HG03097 (cell line): ENCODE measurements around the gene RERE.

Experiments
- ATAC-seq: cut with Tn5 transposase; IDR thresholded peaks from one replicate; pipeline ENCODE4 v1.9.1; 2021; ENCODE audit not compliant: unreplicated experiment, low FRiP score

Gene RERE

GRCh38 chr1:8560611-8561544, 256.6 kb downstream of the RERE start:
- no peak for ATAC-seq

GRCh38 chr1:8560035-8560434, 257.4 kb downstream of the RERE start:
- ATAC-seq: no peak

- no peak for ATAC-seq
Observed at GRCh38 chr1:8555582-8555981, 261.9 kb downstream of the RERE start.

- no peak for ATAC-seq
Observed at GRCh38 chr1:8554956-8555534, 262.4 kb downstream of the RERE start.

GRCh38 chr1:8552820-8553397, 264.5 kb downstream of the RERE start:
- ATAC-seq: no peak

- no peak for ATAC-seq
Observed at GRCh38 chr1:8551613-8552489, 265.6 kb downstream of the RERE start.

- no peak for ATAC-seq
Observed at GRCh38 chr1:8551057-8551456, 266.4 kb downstream of the RERE start.

- ATAC-seq: no peak
Observed at GRCh38 chr1:8547791-8548190, 269.6 kb downstream of the RERE start.

- no peak for ATAC-seq
Observed at GRCh38 chr1:8545078-8545477, 272.4 kb downstream of the RERE start.

- no peak for ATAC-seq
Observed at GRCh38 chr1:8544644-8545043, 272.8 kb downstream of the RERE start.

- no peak for ATAC-seq
Observed at GRCh38 chr1:8543965-8544364, 273.5 kb downstream of the RERE start.

- no peak for ATAC-seq
Observed at GRCh38 chr1:8541961-8542521, 275.4 kb downstream of the RERE start.

- no peak for ATAC-seq
Observed at GRCh38 chr1:8540971-8541370, 276.5 kb downstream of the RERE start.

GRCh38 chr1:8540261-8540941, 277.0 kb downstream of the RERE start:
- ATAC-seq: no peak

- no peak for ATAC-seq
Observed at GRCh38 chr1:8539683-8540082, 277.8 kb downstream of the RERE start.

- no peak for ATAC-seq
Observed at GRCh38 chr1:8538502-8538901, 278.9 kb downstream of the RERE start.

- no peak for ATAC-seq
Observed at GRCh38 chr1:8537991-8538390, 279.4 kb downstream of the RERE start.

- ATAC-seq: no peak
Observed at GRCh38 chr1:8536515-8536914, 280.9 kb downstream of the RERE start.

GRCh38 chr1:8533907-8534306, 283.5 kb downstream of the RERE start:
- ATAC-seq: no peak

- peak; percentile 50 for ATAC-seq
Observed at GRCh38 chr1:8533124-8533523, 284.3 kb downstream of the RERE start.
